ENCODE results near the gene FAM204A. TPM values are rescaled to one million over a fixed set of nuclear protein-coding genes. Genes with fewer than 3 reads are reported as not detected.

FAM204A gene
- total RNA-seq, 1 donor from 2014 or later: 60.2 TPM

DNA sequence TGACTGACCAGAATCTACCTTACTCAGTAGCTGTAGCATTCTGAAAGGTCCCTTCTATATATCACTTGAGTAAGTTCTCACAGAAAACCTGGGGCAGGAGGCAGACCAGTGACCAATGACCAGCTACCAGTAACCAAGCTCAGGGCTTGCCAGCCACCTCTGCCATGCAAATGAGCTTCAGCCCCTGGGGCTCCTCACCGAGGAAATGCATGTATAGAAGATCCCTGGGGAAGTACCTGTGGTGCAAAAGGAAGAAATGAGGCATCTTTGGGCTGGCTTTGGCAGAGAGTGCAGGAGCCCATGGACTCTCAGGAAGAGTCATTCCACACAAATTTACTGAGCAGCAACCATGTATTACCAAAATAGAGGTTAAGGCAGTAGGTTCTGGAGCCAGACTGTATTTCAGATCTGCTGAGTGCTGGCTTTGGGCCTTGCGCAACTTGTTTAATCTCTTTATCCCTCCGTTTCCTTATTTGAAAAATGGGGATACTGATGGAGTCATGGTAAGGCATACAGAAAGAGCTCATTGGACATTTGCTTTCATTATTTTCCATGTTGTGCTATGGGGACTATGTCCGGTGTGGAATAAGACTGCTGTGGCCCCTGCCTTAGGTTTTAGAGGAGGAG lies 41.1 kb upstream of the FAM204A start:
- no peaks in the 10 kb centered on the region for H3K4me1 ChIP-seq (ENCODE audit: insufficient read depth, low read length)
- no peak overlapping the region for H3K4me2 ChIP-seq (ENCODE audit: low read length)
- no peaks in the 10 kb centered on the region for H4K20me1 ChIP-seq (ENCODE audit: insufficient read depth, low read length)
- no peak overlapping the region for H3K27ac Mint-ChIP-seq (ENCODE audit: unreplicated experiment)
- no peak overlapping the region for H3K4me3 ChIP-seq (ENCODE audit: insufficient read depth, low read depth, low read length)
- H3K36me3 Mint-ChIP-seq (ENCODE audit: low read depth, unreplicated experiment): no peaks in the 10 kb centered on the region
- H3K9me3 Mint-ChIP-seq (ENCODE audit: unreplicated experiment): no peaks in the 10 kb centered on the region
- FAIRE-seq (no peak), DNase-seq (ENCODE audit: low read depth) (no peak)
- no peak overlapping the region for H3K4me3 Mint-ChIP-seq (ENCODE audit: unreplicated experiment)
- TF ChIP-seq, protein P1, sequence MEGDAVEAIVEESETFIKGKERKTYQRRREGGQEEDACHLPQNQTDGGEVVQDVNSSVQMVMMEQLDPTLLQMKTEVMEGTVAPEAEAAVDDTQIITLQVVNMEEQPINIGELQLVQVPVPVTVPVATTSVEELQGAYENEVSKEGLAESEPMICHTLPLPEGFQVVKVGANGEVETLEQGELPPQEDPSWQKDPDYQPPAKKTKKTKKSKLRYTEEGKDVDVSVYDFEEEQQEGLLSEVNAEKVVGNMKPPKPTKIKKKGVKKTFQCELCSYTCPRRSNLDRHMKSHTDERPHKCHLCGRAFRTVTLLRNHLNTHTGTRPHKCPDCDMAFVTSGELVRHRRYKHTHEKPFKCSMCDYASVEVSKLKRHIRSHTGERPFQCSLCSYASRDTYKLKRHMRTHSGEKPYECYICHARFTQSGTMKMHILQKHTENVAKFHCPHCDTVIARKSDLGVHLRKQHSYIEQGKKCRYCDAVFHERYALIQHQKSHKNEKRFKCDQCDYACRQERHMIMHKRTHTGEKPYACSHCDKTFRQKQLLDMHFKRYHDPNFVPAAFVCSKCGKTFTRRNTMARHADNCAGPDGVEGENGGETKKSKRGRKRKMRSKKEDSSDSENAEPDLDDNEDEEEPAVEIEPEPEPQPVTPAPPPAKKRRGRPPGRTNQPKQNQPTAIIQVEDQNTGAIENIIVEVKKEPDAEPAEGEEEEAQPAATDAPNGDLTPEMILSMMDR (IDR thresholded peaks at IDR 0.05; ENCODE audit: insufficient read depth, low read depth, low read length): no peak
- TF ChIP-seq EZH2 (IDR thresholded peaks at IDR 0.05; ENCODE audit: insufficient read depth, low read length): no peak
- H2AFZ ChIP-seq (ENCODE audit: low read depth, low read length): no peak overlapping the region
- no peaks in the 10 kb centered on the region for H3K36me3 ChIP-seq (ENCODE audit: insufficient read depth, low read length)
- H3K4me1 Mint-ChIP-seq (ENCODE audit: low read depth, unreplicated experiment): no peaks in the 10 kb centered on the region
- H3K9me3 ChIP-seq (ENCODE audit: insufficient read depth, low read depth, low read length): no peaks in the 10 kb centered on the region
- H3K9ac ChIP-seq (ENCODE audit: low read length): no peak overlapping the region
- H3K27me3 ChIP-seq (ENCODE audit: insufficient read depth, low read length): peaks cover 4% of the 10 kb centered on the region
- H3K27ac ChIP-seq (ENCODE audit: low read depth, low read length): no peak overlapping the region
- peaks cover 8% of the 10 kb centered on the region for H3K27me3 Mint-ChIP-seq (ENCODE audit: low read depth, unreplicated experiment)
- H3K79me2 ChIP-seq (ENCODE audit: insufficient read depth, low read length): no peaks in the 10 kb centered on the region

DNA sequence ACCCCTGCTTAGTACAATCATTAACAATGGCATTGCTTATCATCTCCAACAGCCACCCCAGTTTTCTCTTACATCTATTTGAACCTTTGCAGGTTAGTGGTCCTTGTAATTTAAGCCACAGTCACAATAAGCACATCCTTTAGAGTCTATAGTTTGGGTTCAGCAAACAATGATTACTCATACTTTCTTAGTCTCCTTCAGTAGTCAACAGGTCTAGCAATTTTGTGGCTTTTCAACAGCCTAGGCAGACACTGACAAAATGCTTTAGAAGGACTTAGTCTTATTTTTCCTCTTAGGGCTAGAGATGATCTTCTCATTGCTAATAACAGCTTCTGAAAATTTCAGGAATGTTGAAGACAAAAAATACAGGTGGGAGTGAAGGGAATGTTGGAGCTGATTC lies 32.3 kb upstream of the FAM204A start:
- Histone ChIP-seq H3K79me2 (ENCODE audit: insufficient read depth, low read length) (no peaks in the 10 kb centered on the region), H3K27me3 (ENCODE audit: insufficient read depth, low read length) (no peaks in the 10 kb centered on the region), H3K27ac (ENCODE audit: low read depth, low read length) (no peak overlapping the region), H3K9ac (ENCODE audit: low read length) (no peak overlapping the region), H3K4me2 (ENCODE audit: low read length) (peak overlapping the region; percentile 72), H3K4me1 (ENCODE audit: insufficient read depth, low read length) (peaks cover 11% of the 10 kb centered on the region), H3K4me3 (ENCODE audit: insufficient read depth, low read depth, low read length) (no peak overlapping the region), H3K9me3 (ENCODE audit: insufficient read depth, low read depth, low read length) (no peaks in the 10 kb centered on the region), H2AFZ (ENCODE audit: low read depth, low read length) (no peak overlapping the region), H3K36me3 (ENCODE audit: insufficient read depth, low read length) (no peaks in the 10 kb centered on the region), H4K20me1 (ENCODE audit: insufficient read depth, low read length) (no peaks in the 10 kb centered on the region)
- H3K9me3 Mint-ChIP-seq (ENCODE audit: unreplicated experiment): no peaks in the 10 kb centered on the region
- FAIRE-seq (peak; percentile 32), DNase-seq (ENCODE audit: low read depth) (peak; percentile 48)
- no peak overlapping the region for H3K4me3 Mint-ChIP-seq (ENCODE audit: unreplicated experiment)
- H3K27ac Mint-ChIP-seq (ENCODE audit: unreplicated experiment): peak overlapping the region; percentile 28
- H3K27me3 Mint-ChIP-seq (ENCODE audit: low read depth, unreplicated experiment): peaks cover 3% of the 10 kb centered on the region
- H3K36me3 Mint-ChIP-seq (ENCODE audit: low read depth, unreplicated experiment): no peaks in the 10 kb centered on the region
- H3K4me1 Mint-ChIP-seq (ENCODE audit: low read depth, unreplicated experiment): peaks cover 13% of the 10 kb centered on the region
- TF ChIP-seq EZH2 (IDR thresholded peaks at IDR 0.05; ENCODE audit: insufficient read depth, low read length): no peak

DNA sequence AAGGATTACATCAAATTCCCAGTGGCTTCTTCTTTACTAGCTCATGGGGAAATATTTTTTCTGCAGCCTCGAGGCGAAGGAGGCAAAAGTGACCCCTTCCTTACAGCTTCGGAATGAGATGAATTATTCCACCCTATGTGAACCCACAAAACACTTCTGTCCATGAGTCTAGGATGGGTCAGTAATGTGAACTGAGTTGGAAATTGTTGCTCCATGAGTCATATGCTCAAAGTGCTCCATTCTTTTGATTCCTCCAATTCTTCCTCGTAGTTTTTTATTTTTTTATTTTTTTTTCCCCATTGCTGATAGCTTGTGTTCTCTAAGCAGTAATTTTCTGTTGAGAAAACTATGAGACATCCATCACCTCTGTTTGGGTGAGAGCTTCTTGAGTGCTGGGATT lies 31.7 kb upstream of the FAM204A start:
- TF ChIP-seq, protein P1 (IDR thresholded peaks at IDR 0.05; ENCODE audit: insufficient read depth, low read depth, low read length): no peak
- TF ChIP-seq EZH2 (IDR thresholded peaks at IDR 0.05; ENCODE audit: insufficient read depth, low read length): no peak
- Histone ChIP-seq H3K4me3 (ENCODE audit: insufficient read depth, low read depth, low read length) (no peak overlapping the region), H4K20me1 (ENCODE audit: insufficient read depth, low read length) (no peaks in the 10 kb centered on the region), H3K9me3 (ENCODE audit: insufficient read depth, low read depth, low read length) (no peaks in the 10 kb centered on the region), H3K4me2 (ENCODE audit: low read length) (peak overlapping the region; percentile 72), H3K27ac (ENCODE audit: low read depth, low read length) (no peak overlapping the region), H3K27me3 (ENCODE audit: insufficient read depth, low read length) (no peaks in the 10 kb centered on the region), H3K4me1 (ENCODE audit: insufficient read depth, low read length) (peaks cover 11% of the 10 kb centered on the region), H3K79me2 (ENCODE audit: insufficient read depth, low read length) (no peaks in the 10 kb centered on the region), H3K9ac (ENCODE audit: low read length) (no peak overlapping the region), H3K36me3 (ENCODE audit: insufficient read depth, low read length) (no peaks in the 10 kb centered on the region), H2AFZ (ENCODE audit: low read depth, low read length) (peak overlapping the region; percentile 3)
- no peaks in the 10 kb centered on the region for H3K27me3 Mint-ChIP-seq (ENCODE audit: low read depth, unreplicated experiment)
- DNase-seq (ENCODE audit: low read depth) (peak; percentile 87), FAIRE-seq (peak; percentile 73)
- H3K4me1 Mint-ChIP-seq (ENCODE audit: low read depth, unreplicated experiment): peaks cover 13% of the 10 kb centered on the region
- H3K9me3 Mint-ChIP-seq (ENCODE audit: unreplicated experiment): no peaks in the 10 kb centered on the region
- peak overlapping the region; percentile 4 for H3K4me3 Mint-ChIP-seq (ENCODE audit: unreplicated experiment)
- H3K27ac Mint-ChIP-seq (ENCODE audit: unreplicated experiment): peak overlapping the region; percentile 28
- H3K36me3 Mint-ChIP-seq (ENCODE audit: low read depth, unreplicated experiment): no peaks in the 10 kb centered on the region

All from astrocyte (in vitro differentiated cells and primary cell).